Measurements from ENCODE around the gene LRMDA. TPM values are rescaled to one million over a fixed set of nuclear protein-coding genes. Genes with fewer than 3 reads are reported as not detected.

LRMDA gene
- total and polyA plus RNA-seq, 2 of the 8 experiments (the other 6 are each of a cell fraction or from before 2014, with no cell fraction given): 0.86 to 2.8 TPM

- TF ChIP-seq CHD7 (IDR thresholded peaks at IDR 0.05; ENCODE audit: insufficient replicate concordance, low read length) (no peak), GTF2F1 (IDR thresholded peaks at IDR 0.05; ENCODE audit: borderline replicate concordance, low read depth, low read length) (no peak), ATF2 (IDR thresholded peaks at IDR 0.05; ENCODE audit: low read length) (no peak), TAF1 (IDR thresholded peaks at IDR 0.05; ENCODE audit: low read depth, low read length) (no peak), SRF (IDR thresholded peaks at IDR 0.05; ENCODE audit: low read depth, low read length) (no peak), BCL11A (IDR thresholded peaks at IDR 0.05; ENCODE audit: low read depth in 2 of 2, low read length in 2 of 2) (no peak), SIX5 (IDR thresholded peaks at IDR 0.05; ENCODE audit: low read depth, low read length) (no peak), TBP (IDR thresholded peaks at IDR 0.05; ENCODE audit: low read depth, low read length) (no peak), CEBPB (IDR thresholded peaks at IDR 0.05; ENCODE audit: low read depth, low read length) (no peak), NANOG (IDR thresholded peaks at IDR 0.05; ENCODE audit: insufficient read depth, low read depth, low read length, poor library complexity, severe bottlenecking) (no peak), JUND (IDR thresholded peaks at IDR 0.05; ENCODE audit: low read length) (no peak)
Observed at GRCh38 chr10:76328348-76328747, 896.9 kb downstream of the LRMDA start (continued).
